ENCODE results near the gene TMEM43. TPM values are rescaled to one million over a fixed set of nuclear protein-coding genes. Genes with fewer than 3 reads are reported as not detected.
"Not testable (repeated sequence)": the region's sequence is repeated elsewhere in the genome, so short reads cannot be mapped to it uniquely, and the experiment has no call there.

The TMEM43 gene, protein sequence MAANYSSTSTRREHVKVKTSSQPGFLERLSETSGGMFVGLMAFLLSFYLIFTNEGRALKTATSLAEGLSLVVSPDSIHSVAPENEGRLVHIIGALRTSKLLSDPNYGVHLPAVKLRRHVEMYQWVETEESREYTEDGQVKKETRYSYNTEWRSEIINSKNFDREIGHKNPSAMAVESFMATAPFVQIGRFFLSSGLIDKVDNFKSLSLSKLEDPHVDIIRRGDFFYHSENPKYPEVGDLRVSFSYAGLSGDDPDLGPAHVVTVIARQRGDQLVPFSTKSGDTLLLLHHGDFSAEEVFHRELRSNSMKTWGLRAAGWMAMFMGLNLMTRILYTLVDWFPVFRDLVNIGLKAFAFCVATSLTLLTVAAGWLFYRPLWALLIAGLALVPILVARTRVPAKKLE
- total RNA-seq (2013): 65.5 TPM
- polyA plus RNA-seq: 10 to 100 TPM; 55.4 to 69.7 (median 66.7) TPM
- polyA minus RNA-seq: 47.7 and 58.6 TPM in 2 replicates
- total RNA-seq: 51.0 to 108 (median 79.2) reads per million in 11 experiments

DNA sequence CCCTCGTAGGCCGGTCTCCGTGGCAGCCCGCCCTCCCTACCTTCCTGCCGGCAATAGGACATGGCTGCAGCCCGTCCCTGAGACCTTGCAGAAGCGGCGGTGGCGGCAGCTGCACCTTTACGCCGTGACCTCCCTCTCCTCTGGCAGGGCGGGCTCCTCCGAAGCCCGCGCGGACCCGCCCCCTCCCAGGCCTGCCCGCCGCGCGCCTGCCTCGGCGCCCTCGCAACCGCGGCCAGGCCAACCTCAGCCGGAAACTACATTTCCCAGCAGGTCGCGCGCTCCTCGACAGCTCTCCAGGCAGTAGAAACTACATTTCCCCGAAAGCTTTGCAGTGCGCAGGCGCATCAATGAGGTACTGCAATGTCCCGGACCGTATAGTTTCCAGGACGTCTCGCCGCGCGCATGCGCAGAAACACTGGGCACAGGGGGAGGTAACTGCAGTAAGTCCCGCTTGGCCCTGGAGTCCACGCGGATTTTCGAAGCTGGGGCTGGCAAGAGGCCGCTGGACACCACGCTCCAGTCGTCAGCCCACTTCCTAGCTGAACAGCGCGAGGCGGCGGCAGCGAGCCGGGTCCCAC lies at the start of gene TMEM43, which contains the start of gene CHCHD4:
Gene TMEM43 (plus strand): TSS at position 438 of the 578 bp plus-strand sequence. CDS start 142 bp downstream, outside the sequence.
Gene CHCHD4 (minus strand): TSS at position 256 of the 578 bp plus-strand sequence. CDS start 194 bp downstream, at position 62.
- Histone ChIP-seq H3K36me3 (replicated peaks in 1 of 2; ENCODE audit: control insufficient read depth in 1 of 2, insufficient read depth in 2 of 2, low read length in 2 of 2) (peaks cover 7 to 53% of the 10 kb centered on the region in 2 donors), H2AFZ (ENCODE audit: insufficient read depth, low read depth, low read length, poor library complexity, severe bottlenecking) (peak within 1 kb of the TSS; percentile 98), H3K9me3 (replicated peaks in 1 of 2; ENCODE audit: control insufficient read depth in 1 of 2, insufficient read depth in 1 of 2, low read length in 2 of 2) (no peaks in the 10 kb centered on the region), H3K27ac (ENCODE audit: low read depth in 1 of 2, low read length in 2 of 2) (peak within 1 kb of the TSS; percentile 87 to 91), H3K79me2 (ENCODE audit: insufficient read depth, low read length) (peaks cover 61% of the 10 kb centered on the region), H3K4me3 (replicated peaks in 1 of 3; ENCODE audit: low read depth in 2 of 3, low read length in 3 of 3) (peak within 1 kb of the TSS; percentile 67 to 97 (median 90)), H3K4me1 (ENCODE audit: control insufficient read depth in 1 of 2, insufficient read depth in 2 of 2, low read length in 2 of 2) (peaks cover 24 to 29% of the 10 kb centered on the region in 2 donors), H3K4me2 (replicated peaks; ENCODE audit: extremely low read depth, low read length, poor library complexity, severe bottlenecking) (peak within 1 kb of the TSS; percentile 82), H3K9ac (ENCODE audit: insufficient read depth, low read length, poor library complexity, severe bottlenecking) (peak within 1 kb of the TSS; percentile 93), H4K20me1 (ENCODE audit: insufficient read depth, low read length) (peaks cover 59% of the 10 kb centered on the region), H3K27me3 (ENCODE audit: control insufficient read depth in 2 of 2, insufficient read depth in 2 of 2, low read length in 2 of 2) (no peaks in the 10 kb centered on the region)
- peak within 1 kb of the TSS; percentile 89 to 99 (median 96) for H3K27ac Mint-ChIP-seq
- intact Hi-C loops (cut with micrococcal nuclease): loop anchor here (1.0 to 10.0 kb wide), 6 partner anchors 52 to 940 kb away; partner anchors contain the start of genes CCDC174 (in 1 of the 2), LSM3 (in 1 of the 2), MRPS25 (in 1 of the 2) and XPC (in 1 of the 2)
- under 1% methylated on average over 53 of the region's 55 CpGs for WGBS (ENCODE audit: insufficient coverage)
- peak within 1 kb of the TSS; percentile 96 for H3K4me3 Mint-ChIP-seq
- peaks cover 46% of the 10 kb centered on the region for H3K4me1 Mint-ChIP-seq
- H3K27me3 Mint-ChIP-seq (ENCODE audit: low read depth in 3 of 3): peaks cover 0 to 4% (median 0%) of the 10 kb centered on the region in 3 donors
- H3K36me3 Mint-ChIP-seq: peaks cover 42 to 53% of the 10 kb centered on the region in 2 donors
- H3K9me3 Mint-ChIP-seq: peaks cover 0 to 2% (median 0%) of the 10 kb centered on the region in 7 donors
- TF ChIP-seq, protein P1, sequence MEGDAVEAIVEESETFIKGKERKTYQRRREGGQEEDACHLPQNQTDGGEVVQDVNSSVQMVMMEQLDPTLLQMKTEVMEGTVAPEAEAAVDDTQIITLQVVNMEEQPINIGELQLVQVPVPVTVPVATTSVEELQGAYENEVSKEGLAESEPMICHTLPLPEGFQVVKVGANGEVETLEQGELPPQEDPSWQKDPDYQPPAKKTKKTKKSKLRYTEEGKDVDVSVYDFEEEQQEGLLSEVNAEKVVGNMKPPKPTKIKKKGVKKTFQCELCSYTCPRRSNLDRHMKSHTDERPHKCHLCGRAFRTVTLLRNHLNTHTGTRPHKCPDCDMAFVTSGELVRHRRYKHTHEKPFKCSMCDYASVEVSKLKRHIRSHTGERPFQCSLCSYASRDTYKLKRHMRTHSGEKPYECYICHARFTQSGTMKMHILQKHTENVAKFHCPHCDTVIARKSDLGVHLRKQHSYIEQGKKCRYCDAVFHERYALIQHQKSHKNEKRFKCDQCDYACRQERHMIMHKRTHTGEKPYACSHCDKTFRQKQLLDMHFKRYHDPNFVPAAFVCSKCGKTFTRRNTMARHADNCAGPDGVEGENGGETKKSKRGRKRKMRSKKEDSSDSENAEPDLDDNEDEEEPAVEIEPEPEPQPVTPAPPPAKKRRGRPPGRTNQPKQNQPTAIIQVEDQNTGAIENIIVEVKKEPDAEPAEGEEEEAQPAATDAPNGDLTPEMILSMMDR (IDR thresholded peaks at IDR 0.05): no peak
- peak; percentile 98 to 99 (median 99) for DNase-seq

DNA sequence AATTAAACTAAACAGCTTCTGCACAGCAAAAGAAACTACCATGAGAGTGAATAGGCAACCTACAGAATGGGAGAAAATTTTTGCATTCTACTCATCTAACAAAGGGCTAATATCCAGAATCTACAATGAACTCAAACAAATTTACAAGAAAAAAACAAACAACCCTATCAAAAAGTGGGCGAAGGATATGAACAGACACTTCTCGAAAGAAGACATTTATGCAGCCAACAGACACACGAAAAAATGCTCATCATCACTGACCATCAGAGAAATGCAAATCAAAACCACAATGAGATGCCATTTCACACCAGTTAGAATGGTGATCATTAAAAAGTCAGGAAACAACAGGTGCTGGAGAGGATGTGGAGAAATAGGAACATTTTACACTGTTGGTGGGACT lies 49.6 kb upstream of the TMEM43 start:
- intact Hi-C loops (cut with micrococcal nuclease): not testable (repeated sequence)

More for the DNA sequence above, 49.6 kb upstream of the TMEM43 start:
- not testable (repeated sequence) for DNase-seq; H4K20me1 ChIP-seq (ENCODE audit: insufficient read depth, low read length); H3K4me1 ChIP-seq (ENCODE audit: control insufficient read depth in 1 of 2, insufficient read depth in 2 of 2, low read length in 2 of 2); H3K27ac Mint-ChIP-seq; H3K4me2 ChIP-seq (replicated peaks; ENCODE audit: extremely low read depth, low read length, poor library complexity, severe bottlenecking); H3K27me3 Mint-ChIP-seq (ENCODE audit: low read depth in 3 of 3); H3K79me2 ChIP-seq (ENCODE audit: insufficient read depth, low read length); H3K27me3 ChIP-seq (ENCODE audit: control insufficient read depth in 2 of 2, insufficient read depth in 2 of 2, low read length in 2 of 2); H3K36me3 Mint-ChIP-seq; H3K4me3 ChIP-seq (replicated peaks in 1 of 3; ENCODE audit: low read depth in 2 of 3, low read length in 3 of 3); H2AFZ ChIP-seq (ENCODE audit: insufficient read depth, low read depth, low read length, poor library complexity, severe bottlenecking); H3K27ac ChIP-seq (ENCODE audit: low read depth in 1 of 2, low read length in 2 of 2); H3K4me3 Mint-ChIP-seq; H3K9ac ChIP-seq (ENCODE audit: insufficient read depth, low read length, poor library complexity, severe bottlenecking); H3K4me1 Mint-ChIP-seq; H3K36me3 ChIP-seq (replicated peaks in 1 of 2; ENCODE audit: control insufficient read depth in 1 of 2, insufficient read depth in 2 of 2, low read length in 2 of 2)
- H3K9me3 Mint-ChIP-seq: peaks cover 8 to 22% (median 19%) of the 10 kb centered on the region in 7 donors
- no CpG with 5 or more reads among the region's 3 CpGs for WGBS (ENCODE audit: insufficient coverage)
- peaks cover 10 to 12% of the 10 kb centered on the region in 2 donors for H3K9me3 ChIP-seq (replicated peaks in 1 of 2; ENCODE audit: control insufficient read depth in 1 of 2, insufficient read depth in 1 of 2, low read length in 2 of 2)

Measured in CD14-positive monocyte (primary cell).